ENCODE results near the gene ATRIP.
A peak's percentile ranks its signal among the peaks of the same experiment; 100 is the strongest.

DNA sequence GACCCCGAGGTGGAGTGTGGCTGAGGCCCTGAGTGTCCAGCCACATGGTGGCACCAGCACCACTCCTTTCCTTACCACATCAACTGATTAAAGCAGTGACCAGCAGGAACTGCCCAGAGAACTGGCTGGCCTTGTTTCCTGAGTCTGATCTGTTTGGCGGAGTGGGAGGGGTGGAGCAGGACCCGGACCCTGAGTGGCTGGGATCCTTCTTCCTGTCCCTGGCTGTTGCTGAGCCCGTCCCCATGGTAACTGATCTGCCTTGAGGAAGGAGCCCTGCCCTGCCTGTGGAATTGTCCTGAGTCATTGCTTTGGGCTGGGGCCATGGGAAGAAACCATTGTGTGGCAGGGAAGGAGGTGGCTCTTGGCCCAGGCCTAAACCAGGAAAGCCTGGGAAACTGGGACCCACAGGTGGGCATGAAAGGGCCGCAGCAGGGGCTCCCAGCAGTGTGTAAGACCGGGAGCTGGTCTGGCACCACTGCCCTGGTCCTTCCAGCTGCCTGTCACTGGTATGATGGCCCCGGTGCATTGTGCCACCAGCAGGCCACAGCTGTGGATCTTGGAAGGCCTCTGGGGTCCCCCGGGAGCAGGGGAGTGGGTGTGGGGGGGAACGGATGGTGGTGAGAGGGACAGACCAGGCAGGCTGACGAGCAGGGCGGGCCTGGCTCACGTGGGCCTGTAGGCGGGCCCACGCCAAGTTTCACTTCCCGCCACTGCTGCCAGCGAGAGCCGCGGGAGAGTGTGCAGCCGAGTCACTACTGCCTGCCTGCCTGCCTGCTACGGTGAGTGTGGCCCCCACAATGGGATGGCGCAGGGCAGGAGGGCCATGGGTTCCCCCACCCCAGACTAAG is 19.2 kb downstream of the ATRIP start:
- TF ChIP-seq, protein P1, sequence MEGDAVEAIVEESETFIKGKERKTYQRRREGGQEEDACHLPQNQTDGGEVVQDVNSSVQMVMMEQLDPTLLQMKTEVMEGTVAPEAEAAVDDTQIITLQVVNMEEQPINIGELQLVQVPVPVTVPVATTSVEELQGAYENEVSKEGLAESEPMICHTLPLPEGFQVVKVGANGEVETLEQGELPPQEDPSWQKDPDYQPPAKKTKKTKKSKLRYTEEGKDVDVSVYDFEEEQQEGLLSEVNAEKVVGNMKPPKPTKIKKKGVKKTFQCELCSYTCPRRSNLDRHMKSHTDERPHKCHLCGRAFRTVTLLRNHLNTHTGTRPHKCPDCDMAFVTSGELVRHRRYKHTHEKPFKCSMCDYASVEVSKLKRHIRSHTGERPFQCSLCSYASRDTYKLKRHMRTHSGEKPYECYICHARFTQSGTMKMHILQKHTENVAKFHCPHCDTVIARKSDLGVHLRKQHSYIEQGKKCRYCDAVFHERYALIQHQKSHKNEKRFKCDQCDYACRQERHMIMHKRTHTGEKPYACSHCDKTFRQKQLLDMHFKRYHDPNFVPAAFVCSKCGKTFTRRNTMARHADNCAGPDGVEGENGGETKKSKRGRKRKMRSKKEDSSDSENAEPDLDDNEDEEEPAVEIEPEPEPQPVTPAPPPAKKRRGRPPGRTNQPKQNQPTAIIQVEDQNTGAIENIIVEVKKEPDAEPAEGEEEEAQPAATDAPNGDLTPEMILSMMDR (conservative IDR thresholded peaks at IDR 0.05; ENCODE audit: low read length), result peak; percentile 75
- no peak for TF ChIP-seq EZH2phosphoT487 (IDR thresholded peaks at IDR 0.05; ENCODE audit: borderline replicate concordance, low read depth, low read length)

All from OCI-LY7 (cell line).